OCI-LY3 (cell line): Measurements from ENCODE around the gene CACNA2D3.

Source experiments
- H2AFZ ChIP-seq: fragments of 200-600, 300-600 bp; shearing (Covaris generic); 2 replicates; pipeline ENCODE4 v1.6.0; 2014; ENCODE audit warnings: antibody characterized with exemption, low read depth, low read length
- H3K27ac ChIP-seq: fragments of 200-600, 300-600 bp; sonication (generic); 2 replicates; pipeline ENCODE4 v1.5.1; 2014; ENCODE audit warnings: mild to moderate bottlenecking, low read length, moderate library complexity, mixed read lengths
- H3K27me3 ChIP-seq: fragments of 200-600, 300-600 bp; sonication (generic); 2 replicates; pipeline ENCODE4 v1.6.1; 2014; ENCODE audit warnings: low read depth, low read length, mixed read lengths
- H3K36me3 ChIP-seq: fragments of 200-600, 300-600 bp; sonication (generic); replicated peaks from 2 replicates; pipeline ENCODE3; 2014; ENCODE audit warnings: low read depth, low read length, mixed read lengths
- H3K4me1 ChIP-seq: fragments of 300-600, 200-600 bp; sonication (generic); 2 replicates; pipeline ENCODE4 v1.6.1; 2014; ENCODE audit warnings: low read length, mixed read lengths
- H3K4me2 ChIP-seq: fragments of 200-600, 300-600 bp; sonication (generic); 2 replicates; pipeline ENCODE4 v1.6.1; 2014; ENCODE audit warnings: low read length, mixed read lengths
- H3K4me3 ChIP-seq: fragments of 300-600, 200-600 bp; sonication (generic); 2 replicates; pipeline ENCODE4 v1.5.1; 2014; ENCODE audit warnings: antibody characterized with exemption, mild to moderate bottlenecking, low read length, moderate library complexity
- H3K79me2 ChIP-seq: fragments of 300-600, 200-600 bp; shearing (Covaris generic); 2 replicates; pipeline ENCODE4 v1.6.1; 2014; ENCODE audit warnings: mild to moderate bottlenecking, low read length, mixed read lengths
- H3K9ac ChIP-seq: fragments of 300-600, 200-600 bp; shearing (Covaris generic); 2 replicates; pipeline ENCODE4 v1.6.0; 2014; ENCODE audit warnings: mild to moderate bottlenecking, low read length, moderate library complexity
- H3K9me3 ChIP-seq: fragments of 200-600, 300-600 bp; shearing (Covaris generic); 2 replicates; pipeline ENCODE4 v1.6.1; 2014; ENCODE audit warnings: low read length, mixed read lengths; ENCODE audit not compliant: insufficient read depth
- H4K20me1 ChIP-seq: fragments of 200-600, 300-600 bp; sonication (generic); 2 replicates; pipeline ENCODE4 v1.6.1; 2016; ENCODE audit warnings: low read length, mixed read lengths; ENCODE audit not compliant: insufficient read depth
- EZH2phosphoT487 ChIP-seq: fragments of 200-600 bp; shearing (Covaris generic); IDR thresholded peaks from 2 replicates; pipeline ENCODE4 v1.6.1; 2018; ENCODE audit warnings: antibody characterized with exemption, mixed run types, low read depth
- TF ChIP-seq, protein P1 (sequence below): fragments of 200-600, 300-600 bp; sonication (generic); IDR thresholded peaks from 2 replicates; pipeline ENCODE4 v1.5.1; 2014; ENCODE audit warnings: antibody characterized with exemption, low read length, low read depth

Gene CACNA2D3

DNA sequence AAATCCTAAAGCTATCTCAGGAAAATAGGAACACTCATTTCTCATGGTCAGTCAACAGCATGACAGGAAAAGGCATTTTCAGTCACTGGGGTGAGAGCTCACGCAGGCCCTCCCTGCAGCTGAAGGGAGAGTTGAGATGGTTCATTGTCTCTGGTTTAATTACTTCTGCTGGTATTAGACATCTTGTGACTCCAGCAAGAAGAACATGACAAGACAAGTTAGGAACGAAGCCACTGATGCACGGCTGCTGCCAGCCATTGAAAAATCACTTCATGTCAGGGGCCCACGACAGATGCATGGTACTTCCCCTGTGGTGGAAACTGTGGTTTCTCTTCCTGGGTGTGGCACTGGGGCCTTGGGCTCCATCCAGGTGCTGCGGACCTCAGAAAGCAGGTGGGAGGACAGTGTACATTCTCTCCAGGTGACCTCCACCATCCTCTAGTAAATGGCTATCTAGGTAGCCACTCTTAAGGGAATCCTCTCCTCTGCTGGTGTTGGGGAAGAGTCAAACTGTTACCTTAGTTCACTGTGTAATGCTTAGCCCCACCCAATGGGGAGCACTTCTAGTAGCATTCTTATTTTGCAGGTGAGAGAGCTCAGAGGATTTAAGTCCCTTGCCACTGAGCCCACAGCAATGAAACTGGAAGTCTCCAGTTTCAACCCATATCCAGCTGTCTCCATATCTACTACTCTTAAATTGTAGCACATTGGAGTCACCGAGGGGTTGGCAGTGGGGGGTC is 531.3 kb downstream of the CACNA2D3 start:
- Histone ChIP-seq H3K4me3 (no peak overlapping the region), H3K36me3 (no peaks in the 10 kb centered on the region), H3K4me1 (peaks cover 12% of the 10 kb centered on the region; the same call in 1 of the 2 replicates), H3K9ac (no peak overlapping the region), H3K79me2 (no peaks in the 10 kb centered on the region), H2AFZ (no peak overlapping the region; the same call in 1 of the 2 replicates), H3K9me3 (no peaks in the 10 kb centered on the region), H3K27ac (no peak overlapping the region), H3K27me3 (no peaks in the 10 kb centered on the region), H4K20me1 (no peaks in the 10 kb centered on the region), H3K4me2 (peak overlapping the region; percentile 12)
- TF ChIP-seq EZH2phosphoT487, result no peak
- TF ChIP-seq, protein P1, sequence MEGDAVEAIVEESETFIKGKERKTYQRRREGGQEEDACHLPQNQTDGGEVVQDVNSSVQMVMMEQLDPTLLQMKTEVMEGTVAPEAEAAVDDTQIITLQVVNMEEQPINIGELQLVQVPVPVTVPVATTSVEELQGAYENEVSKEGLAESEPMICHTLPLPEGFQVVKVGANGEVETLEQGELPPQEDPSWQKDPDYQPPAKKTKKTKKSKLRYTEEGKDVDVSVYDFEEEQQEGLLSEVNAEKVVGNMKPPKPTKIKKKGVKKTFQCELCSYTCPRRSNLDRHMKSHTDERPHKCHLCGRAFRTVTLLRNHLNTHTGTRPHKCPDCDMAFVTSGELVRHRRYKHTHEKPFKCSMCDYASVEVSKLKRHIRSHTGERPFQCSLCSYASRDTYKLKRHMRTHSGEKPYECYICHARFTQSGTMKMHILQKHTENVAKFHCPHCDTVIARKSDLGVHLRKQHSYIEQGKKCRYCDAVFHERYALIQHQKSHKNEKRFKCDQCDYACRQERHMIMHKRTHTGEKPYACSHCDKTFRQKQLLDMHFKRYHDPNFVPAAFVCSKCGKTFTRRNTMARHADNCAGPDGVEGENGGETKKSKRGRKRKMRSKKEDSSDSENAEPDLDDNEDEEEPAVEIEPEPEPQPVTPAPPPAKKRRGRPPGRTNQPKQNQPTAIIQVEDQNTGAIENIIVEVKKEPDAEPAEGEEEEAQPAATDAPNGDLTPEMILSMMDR, result no peak

DNA sequence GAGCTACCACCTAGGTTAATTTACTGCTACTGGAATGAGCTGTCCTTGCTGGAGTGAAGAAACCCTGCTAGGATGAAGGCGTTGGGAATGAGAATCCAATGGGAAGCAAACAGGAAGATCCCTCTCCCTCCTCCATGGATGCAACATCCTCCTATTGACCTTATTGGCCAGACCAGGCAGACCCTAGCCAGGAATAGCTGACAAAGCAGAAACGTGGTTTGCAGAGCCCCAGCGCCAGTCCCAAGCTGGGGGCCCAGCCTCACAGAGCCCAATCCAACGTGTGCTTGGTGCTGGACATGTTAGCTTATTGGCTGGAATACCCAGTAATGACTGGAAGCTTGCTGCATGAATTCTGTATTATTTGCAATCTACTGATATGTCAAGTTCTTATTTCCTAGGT is 532.4 kb downstream of the CACNA2D3 start:
- Histone ChIP-seq H4K20me1 (no peaks in the 10 kb centered on the region), H3K79me2 (no peaks in the 10 kb centered on the region), H3K27ac (no peak overlapping the region), H2AFZ (no peak overlapping the region), H3K4me3 (no peak overlapping the region), H3K27me3 (no peaks in the 10 kb centered on the region), H3K4me1 (peaks cover 12% of the 10 kb centered on the region; the same call in 1 of the 2 replicates), H3K4me2 (no peak overlapping the region), H3K9me3 (no peaks in the 10 kb centered on the region), H3K36me3 (no peaks in the 10 kb centered on the region), H3K9ac (no peak overlapping the region)
- TF ChIP-seq, protein P1, result no peak
- TF ChIP-seq EZH2phosphoT487, result no peak

DNA sequence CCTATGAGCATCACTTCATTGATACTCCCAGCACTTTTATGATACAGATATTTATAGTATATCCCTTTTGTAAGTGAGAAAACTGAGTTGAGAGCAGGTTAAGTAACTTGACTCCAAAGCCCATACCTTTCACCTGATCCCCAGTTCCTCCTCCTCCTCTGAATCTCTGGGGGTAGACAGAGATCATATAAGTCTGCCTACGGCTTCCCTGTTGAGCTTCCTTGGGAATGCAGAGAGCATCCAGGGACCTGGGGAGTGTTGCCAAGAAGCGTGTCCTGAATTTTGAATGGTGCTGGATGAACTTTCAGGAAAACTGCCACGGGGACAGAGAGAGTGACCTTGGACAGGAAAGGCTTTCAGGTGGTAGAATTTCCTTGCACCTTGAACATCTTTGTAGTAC is 537.0 kb downstream of the CACNA2D3 start:
- H3K4me3 ChIP-seq, result no peak overlapping the region

DNA sequence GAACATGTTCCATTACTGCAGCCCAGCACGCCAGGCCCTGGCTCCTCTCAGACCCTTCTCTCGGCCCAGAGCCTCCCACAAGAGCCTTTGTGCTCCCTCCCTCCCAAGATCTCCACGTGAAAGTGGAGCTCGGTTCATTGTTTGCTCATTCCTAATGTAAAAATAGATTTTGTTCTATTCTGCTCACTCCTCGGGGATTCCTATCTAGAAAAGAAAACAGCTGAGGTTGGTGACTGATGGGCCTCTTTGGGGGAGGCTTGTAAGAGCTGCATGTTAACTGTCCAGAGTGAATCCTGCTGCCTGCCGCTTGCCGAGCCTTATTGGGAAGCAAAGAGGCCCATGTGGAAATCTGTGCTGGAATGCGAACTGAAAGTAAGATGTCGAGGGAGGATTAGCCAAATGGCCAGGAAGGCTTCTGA is 538.4 kb downstream of the CACNA2D3 start:
- H3K27me3 ChIP-seq, result 0 out of 2 replicates have a peak, but pooled peaks cover 5% of the 10 kb centered on the region
- no peak overlapping the region for H3K27ac ChIP-seq
- H3K4me2 ChIP-seq, result no peak overlapping the region
- no peaks in the 10 kb centered on the region for H4K20me1 ChIP-seq
- no peak overlapping the region for H2AFZ ChIP-seq
- no peak for TF ChIP-seq EZH2phosphoT487
- TF ChIP-seq, protein P1, result no peak
- H3K9ac ChIP-seq, result no peak overlapping the region
- H3K9me3 ChIP-seq, result no peaks in the 10 kb centered on the region
- H3K36me3 ChIP-seq, result no peaks in the 10 kb centered on the region
- H3K4me1 ChIP-seq, result no peaks in the 10 kb centered on the region
- no peaks in the 10 kb centered on the region for H3K79me2 ChIP-seq
- no peak overlapping the region for H3K4me3 ChIP-seq

More for the DNA sequence above, 537.0 kb downstream of the CACNA2D3 start:
- TF ChIP-seq EZH2phosphoT487, result no peak
- TF ChIP-seq, protein P1, result no peak
- no peak overlapping the region for H2AFZ ChIP-seq
- no peaks in the 10 kb centered on the region for H3K9me3 ChIP-seq
- H3K4me2 ChIP-seq, result no peak overlapping the region
- H3K27ac ChIP-seq, result no peak overlapping the region
- no peaks in the 10 kb centered on the region for H3K4me1 ChIP-seq
- no peak overlapping the region for H3K9ac ChIP-seq
- H3K27me3 ChIP-seq, result 0 out of 2 replicates have a peak, but pooled peaks cover 5% of the 10 kb centered on the region
- no peaks in the 10 kb centered on the region for H3K36me3 ChIP-seq
- no peaks in the 10 kb centered on the region for H4K20me1 ChIP-seq
- no peaks in the 10 kb centered on the region for H3K79me2 ChIP-seq
